Mononuclear cell (primary cell): ENCODE measurements around the gene SMC3. TPM values are rescaled to one million over a fixed set of nuclear protein-coding genes. Genes with fewer than 3 reads are reported as not detected.
"Not testable (repeated sequence)": the region's sequence is repeated elsewhere in the genome, so short reads cannot be mapped to it uniquely, and the experiment has no call there.

Experiments used
- H3K27me3 ChIP-seq: 2 replicates; pipeline ENCODE4 v1.6.0; 2011; ENCODE audit warnings: low read length, control low read depth; ENCODE audit not compliant: insufficient read depth
- H3K4me1 ChIP-seq: 2 replicates; pipeline ENCODE4 v1.5.1; 2011; ENCODE audit warnings: mild to moderate bottlenecking, low read length, control low read depth; ENCODE audit not compliant: insufficient read depth
- H3K4me3 ChIP-seq: 2 replicates; pipeline ENCODE4 v1.5.1; 2011; ENCODE audit warnings: mild to moderate bottlenecking, low read length, moderate library complexity
- H3K9me3 ChIP-seq: 2 replicates; pipeline ENCODE4 v1.5.1; 2011; ENCODE audit warnings: low read depth, mild to moderate bottlenecking, control low read depth, low read length
- total RNA-seq: library from RNA; depleted of rRNA; stranded (reverse); fragments of >200 nt; gene quantifications from one replicate; pipeline ENCODE4 v1.2.3, GENCODE V29; 2012

SMC3 gene
- 34.6 TPM for total RNA-seq

DNA sequence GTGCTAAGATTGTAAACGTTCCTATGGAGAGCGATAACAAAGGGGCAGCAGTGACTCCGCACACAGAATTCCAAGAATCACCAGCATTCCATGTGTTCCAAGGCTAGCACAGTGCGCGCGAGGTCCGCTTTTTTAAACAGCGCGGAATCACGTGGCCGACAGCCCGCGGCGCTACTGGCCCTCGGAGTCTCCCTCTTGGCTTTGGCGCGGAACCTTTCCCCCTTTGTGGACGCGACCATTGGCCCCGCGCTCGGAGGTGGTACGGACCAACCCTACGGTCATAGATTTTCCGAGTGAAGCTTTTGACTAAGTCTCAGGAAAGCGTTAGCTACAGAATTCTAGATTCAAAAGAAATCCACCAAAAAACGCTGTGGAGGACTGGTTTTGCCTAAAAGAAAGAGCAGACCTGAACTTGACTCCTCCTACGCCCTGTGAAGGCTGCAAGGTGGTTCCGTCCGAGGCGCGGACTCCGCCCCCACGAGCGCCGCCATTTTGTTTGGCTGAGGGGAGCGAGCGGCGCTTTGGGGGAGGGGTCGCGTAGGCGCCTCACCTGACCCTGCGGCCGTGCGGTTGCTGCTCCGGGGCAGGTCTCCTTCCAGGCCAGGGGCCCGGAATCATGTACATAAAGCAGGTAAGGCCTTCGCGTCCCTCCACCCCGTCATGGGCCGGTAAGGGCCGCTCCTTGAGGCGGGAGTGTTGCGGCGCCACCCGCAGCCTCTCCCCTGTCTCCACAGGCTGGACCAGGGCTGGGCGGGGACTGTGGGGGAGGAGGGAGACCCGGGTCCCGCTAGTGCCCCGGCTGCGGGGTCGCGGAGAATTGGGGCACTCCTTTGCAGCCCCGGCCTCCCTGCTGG is at the start of gene SMC3:
SMC3 (plus strand) TSS at position 495 of the 854 bp plus-strand sequence; CDS start at position 617, 122 bp downstream.
- H3K4me3 ChIP-seq, result peak within 1 kb of the TSS; percentile 85

DNA sequence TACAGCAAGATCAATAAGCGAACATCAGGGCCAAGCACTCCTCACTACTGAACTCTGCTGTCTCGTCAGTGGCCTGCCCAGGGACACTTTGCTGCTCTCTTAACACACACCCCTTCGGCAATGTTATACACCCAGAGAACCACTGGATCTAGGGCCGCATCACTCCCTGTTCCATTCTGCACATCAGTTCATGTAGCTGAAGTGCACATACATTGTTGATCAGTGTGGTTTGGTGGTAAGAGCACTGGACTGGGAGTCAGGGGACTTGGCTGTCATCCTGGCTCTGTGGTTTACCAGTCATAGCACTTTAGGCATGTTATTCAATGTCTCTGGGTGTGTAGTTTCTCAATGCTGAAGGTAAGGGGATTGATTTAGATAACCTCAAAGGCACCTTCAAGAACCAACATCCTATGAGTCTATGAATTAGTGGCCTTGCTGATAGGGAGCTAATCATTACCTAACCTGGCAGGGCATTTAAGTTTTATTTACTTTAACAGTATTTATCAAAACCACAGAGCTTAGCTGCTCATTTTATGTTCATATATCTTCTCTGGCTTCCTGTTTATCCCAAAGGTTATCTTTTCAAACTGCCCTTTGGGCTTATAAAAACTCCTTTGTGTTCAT is 45.0 kb upstream of the SMC3 start:
- H3K27me3 ChIP-seq, result no peaks in the 10 kb centered on the region
- no peaks in the 10 kb centered on the region for H3K9me3 ChIP-seq
- no peak overlapping the region for H3K4me3 ChIP-seq
- peaks cover 4% of the 10 kb centered on the region for H3K4me1 ChIP-seq

More for the DNA sequence above, at the start of gene SMC3:
- Histone ChIP-seq H3K9me3 (no peaks in the 10 kb centered on the region), H3K27me3 (peaks cover 6% of the 10 kb centered on the region), H3K4me1 (peaks cover 30% of the 10 kb centered on the region)

DNA sequence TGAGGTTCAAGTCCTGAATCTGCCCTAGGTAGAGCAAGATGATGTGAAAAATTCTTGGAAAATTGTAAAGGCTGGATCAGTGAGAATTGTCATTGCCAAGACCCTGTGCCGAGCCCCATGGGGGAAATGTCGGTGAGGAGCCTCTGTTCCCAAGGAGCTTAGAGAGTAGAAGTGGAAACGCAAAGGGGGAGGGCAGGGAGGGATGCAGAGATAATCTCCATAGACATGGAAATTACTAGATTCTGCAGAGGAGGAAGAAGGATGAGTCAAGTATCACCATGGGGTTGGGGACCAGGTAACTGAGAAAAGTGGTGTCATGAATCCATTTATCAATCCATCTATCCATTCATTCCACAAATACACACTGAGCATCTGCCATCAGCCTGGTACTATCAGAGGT is 43.8 kb upstream of the SMC3 start:
- Histone ChIP-seq H3K9me3 (no peaks in the 10 kb centered on the region), H3K27me3 (no peaks in the 10 kb centered on the region), H3K4me1 (peaks cover 7% of the 10 kb centered on the region), H3K4me3 (no peak overlapping the region)

DNA sequence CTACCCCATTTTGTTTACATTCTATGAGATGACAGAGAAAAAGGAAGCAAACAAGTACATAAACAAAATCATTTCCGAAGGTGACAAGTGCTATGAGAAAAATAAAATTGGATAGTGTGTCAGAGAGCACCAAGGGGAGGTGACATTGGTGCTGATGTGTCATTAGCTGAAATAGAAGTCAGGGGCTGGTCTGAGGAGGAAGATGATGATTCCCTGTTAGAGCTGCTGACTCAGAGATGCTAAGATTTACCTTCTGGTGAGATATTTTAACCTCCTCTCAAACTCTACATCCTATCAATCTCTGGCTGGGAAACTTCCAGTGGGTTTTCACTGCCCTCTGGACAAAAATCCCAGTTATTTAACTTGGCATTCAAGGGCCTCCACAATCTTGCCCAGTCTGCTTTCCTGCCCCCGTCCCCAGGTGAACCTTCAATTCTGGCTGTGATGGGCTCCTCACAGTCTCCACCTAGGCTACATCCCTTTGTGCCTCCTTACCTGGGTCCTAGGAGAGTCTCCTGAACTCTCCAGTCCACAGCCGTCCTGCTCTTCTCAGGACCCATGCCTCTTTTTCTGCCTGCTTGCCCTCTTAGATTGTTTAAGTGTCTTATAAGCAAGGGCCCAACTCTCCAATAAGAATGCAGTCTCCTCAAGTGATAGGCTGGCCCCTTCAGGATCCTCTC is 43.2 kb upstream of the SMC3 start:
- Histone ChIP-seq H3K27me3 (no peaks in the 10 kb centered on the region), H3K4me3 (no peak overlapping the region), H3K9me3 (no peaks in the 10 kb centered on the region), H3K4me1 (peaks cover 12% of the 10 kb centered on the region)

DNA sequence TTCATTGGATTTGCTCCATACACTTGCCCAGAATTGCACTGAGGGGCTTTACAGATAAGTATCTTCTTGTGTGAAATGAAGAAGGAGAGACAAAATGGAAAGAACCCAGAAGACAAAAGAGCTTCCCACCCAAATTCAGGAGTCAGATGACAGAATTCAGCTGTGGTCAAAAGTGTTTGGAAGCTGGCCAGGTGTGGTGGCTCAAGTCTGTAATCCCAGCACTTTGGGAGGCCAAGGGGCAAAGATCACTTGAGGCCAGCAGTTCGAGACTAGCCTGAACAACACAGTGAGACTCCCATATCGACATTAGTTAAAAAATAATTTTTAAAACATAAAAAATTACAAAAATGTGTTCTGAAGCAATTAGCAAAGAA is 42.6 kb upstream of the SMC3 start:
- Histone ChIP-seq H3K27me3 (no peaks in the 10 kb centered on the region), H3K9me3 (no peaks in the 10 kb centered on the region)

DNA sequence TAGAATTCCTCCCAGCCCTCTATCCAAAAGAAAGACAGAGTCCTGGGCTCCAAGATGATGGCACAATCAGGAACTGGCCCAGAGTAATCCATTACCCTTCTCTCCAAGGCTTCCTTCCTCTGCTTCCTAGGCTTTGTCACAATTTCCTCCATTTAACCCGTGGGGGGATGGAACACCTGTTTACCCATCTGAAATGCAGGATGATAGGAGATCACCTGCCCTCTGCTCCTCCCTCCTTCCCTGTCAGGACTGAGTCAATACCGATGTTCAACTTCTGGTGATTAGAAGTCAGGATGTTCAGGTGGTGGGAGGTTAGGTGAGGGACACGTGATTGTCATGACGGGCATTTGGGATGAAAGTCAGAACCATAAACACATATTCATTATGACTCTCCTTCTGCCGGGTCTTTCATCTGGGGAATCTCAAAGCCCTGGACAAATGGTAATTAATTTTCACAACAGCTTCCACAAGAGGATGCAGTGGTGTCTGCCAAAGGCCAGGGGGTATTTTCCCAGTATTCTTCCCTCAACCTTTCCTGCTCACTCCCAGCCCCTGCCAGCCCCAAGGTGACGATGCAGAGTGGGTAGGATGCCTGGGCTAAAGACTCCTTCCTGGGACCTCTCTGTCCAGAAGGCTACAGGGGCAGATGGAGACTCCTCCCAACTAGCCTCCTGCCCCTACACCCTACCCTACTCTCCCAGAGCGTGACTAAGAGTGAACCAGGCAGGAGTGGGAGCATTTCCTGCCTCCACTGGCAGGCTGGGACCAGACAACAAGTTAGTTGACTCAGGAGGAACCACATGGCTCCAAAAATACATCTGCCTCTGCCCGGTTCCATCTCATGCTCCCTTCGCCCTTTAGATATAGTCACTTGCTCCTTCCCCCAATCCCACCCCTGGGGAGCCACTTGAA is 41.9 kb upstream of the SMC3 start:
- H3K4me3 ChIP-seq, result no peak overlapping the region
- H3K9me3 ChIP-seq, result no peaks in the 10 kb centered on the region
- no peaks in the 10 kb centered on the region for H3K27me3 ChIP-seq
- peaks cover 22% of the 10 kb centered on the region for H3K4me1 ChIP-seq

More for the DNA sequence above, 42.6 kb upstream of the SMC3 start:
- no peak overlapping the region for H3K4me3 ChIP-seq
- H3K4me1 ChIP-seq, result peaks cover 16% of the 10 kb centered on the region

DNA sequence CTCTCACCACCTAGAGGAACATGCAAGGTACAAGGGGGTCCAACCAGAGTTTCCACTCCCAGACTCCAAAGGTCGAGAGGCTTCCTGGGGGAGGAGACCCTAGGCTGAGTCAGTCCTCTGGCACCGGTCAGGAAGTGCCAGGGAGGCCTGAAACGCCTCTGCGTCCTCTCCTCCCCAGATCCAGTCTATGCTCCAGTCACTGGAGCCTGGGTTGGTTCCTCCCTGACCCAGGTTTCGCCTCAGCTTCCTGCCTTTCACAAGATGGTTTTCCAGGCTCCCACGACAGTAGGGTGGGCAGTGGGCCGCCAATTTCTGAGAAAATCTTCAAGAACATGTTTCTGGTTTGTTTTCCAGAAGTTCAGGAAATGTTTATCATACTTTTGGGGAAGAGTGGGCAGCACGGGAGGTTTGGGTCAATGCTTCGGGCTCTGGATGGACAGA is 39.7 kb upstream of the SMC3 start:
- H3K9me3 ChIP-seq, result no peaks in the 10 kb centered on the region
- no peak overlapping the region for H3K4me3 ChIP-seq
- H3K27me3 ChIP-seq, result no peaks in the 10 kb centered on the region
- H3K4me1 ChIP-seq, result peaks cover 19% of the 10 kb centered on the region

DNA sequence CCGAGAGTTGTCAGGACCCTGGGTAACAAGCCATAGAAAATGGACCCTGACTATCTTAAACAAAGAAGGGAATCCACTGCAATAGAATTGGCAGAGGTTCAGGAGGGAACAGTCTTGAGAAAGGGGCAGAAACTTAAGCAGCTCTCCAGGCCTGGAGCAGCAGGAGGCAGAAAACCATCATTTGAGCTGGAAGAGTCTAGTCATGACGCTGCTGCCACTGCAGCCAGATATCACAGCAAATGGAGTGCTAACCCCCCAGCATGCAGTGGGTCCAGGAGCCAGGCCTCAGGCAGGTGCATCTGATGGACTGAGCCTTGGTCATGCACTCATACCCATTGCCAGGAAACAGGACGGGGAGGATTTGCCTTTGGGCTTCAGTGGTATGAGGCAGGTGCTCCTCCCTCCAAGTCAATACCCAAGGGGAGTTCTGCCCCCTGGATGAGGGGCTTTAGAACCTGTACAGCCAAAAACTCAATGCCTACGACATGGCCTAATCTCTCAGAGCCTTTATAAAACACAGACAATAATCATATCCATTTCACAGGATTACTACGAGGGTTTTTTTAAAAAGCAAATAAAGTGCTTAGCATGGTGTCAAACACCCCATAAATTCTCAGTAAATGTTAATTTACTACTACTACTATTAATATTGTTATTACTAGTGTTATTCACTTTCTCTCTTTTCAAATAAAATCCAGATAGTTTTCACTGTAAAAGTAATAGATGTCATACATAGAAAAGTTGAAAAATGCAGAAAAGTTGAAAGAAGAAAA is 39.1 kb upstream of the SMC3 start:
- no peak overlapping the region for H3K4me3 ChIP-seq
- H3K27me3 ChIP-seq, result no peaks in the 10 kb centered on the region

DNA sequence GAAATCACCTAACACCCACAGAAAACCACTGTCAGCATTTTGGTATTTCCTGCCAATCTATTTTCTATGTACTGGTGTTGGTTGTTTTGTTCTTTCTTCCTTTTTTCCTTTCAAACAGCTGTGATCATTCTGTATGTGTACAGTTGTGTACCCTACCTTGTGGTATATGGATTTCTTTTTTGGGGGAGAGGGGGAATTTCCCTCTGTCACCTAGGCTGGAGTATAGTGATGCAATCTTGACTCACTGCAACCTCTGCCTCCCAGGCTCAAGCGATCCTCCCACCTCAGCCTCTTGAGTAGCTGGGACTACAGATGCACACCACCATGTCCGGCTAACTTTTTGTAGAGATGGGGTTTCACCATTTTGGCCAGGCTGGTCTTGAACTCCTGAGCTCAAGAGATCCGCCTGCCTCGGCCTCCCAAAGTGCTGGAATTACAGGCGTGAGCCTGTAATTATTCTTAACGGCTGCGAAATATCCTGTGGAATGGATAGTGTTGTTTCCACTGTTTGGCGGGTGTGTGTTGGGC is 38.4 kb upstream of the SMC3 start:
- not testable (repeated sequence) for H3K9me3 ChIP-seq, H3K4me3 ChIP-seq

More for the DNA sequence above, 39.1 kb upstream of the SMC3 start:
- Histone ChIP-seq H3K4me1 (peaks cover 19% of the 10 kb centered on the region), H3K9me3 (no peaks in the 10 kb centered on the region)

DNA sequence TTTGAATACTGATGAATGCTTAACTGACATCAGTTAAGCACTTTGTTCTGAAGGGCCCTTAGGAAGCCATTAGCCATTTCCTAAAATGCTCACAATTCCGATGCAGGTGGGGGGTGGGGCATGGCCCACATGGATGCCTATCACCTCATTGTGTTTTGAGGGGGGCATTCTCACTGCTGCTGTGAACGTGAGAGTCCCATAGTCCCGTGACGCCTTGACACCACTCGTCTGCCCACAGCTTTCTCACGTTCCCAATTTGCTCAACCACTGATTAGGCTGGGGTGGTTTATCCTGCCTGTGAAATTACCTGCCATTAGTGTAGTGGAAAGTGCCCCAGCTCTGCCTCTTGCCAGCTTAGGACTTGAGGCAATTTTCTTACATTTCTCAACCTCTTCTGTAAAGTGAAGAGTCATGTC is 37.9 kb upstream of the SMC3 start:
- H3K9me3 ChIP-seq, result no peaks in the 10 kb centered on the region
- peaks cover 21% of the 10 kb centered on the region for H3K4me1 ChIP-seq
- H3K4me3 ChIP-seq, result no peak overlapping the region
- no peaks in the 10 kb centered on the region for H3K27me3 ChIP-seq

More for the DNA sequence above, 38.4 kb upstream of the SMC3 start:
- not testable (repeated sequence) for H3K27me3 ChIP-seq
- peaks cover 19% of the 10 kb centered on the region for H3K4me1 ChIP-seq

DNA sequence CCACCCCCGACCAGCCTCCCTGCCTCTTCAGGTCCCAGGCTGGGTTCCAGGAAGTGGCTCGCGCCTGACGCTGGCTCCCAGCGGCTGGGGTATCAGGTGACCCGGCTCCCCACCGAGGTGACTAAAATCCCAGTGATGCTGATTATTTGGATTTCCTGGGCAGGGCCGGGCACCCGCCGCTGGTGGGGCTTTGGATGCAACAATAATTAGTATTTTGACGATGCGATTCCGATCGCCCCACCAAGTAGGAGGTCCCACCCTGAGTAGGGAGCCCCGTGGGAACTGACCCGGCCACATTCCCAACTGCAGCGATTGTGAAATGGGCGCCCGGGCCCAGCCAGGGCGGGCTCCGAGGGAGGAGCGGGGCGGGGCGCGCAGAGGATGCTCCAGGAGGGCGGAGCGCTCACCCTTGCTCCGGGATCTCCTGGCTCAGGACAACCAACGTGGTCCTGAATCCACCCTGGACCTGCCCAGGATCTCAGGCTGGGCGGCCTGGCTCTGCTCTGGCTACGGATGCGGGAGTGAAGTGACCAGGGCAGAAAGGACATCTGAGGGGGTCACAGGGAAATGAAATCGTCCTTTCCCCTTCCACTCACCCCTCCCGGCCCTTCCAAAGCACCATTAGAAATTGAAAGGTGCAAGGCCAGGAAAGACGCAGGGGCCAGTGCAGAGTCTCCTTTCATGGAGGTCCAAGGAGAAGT is 37.2 kb upstream of the SMC3 start:
- Histone ChIP-seq H3K4me1 (peaks cover 27% of the 10 kb centered on the region), H3K27me3 (no peaks in the 10 kb centered on the region), H3K4me3 (no peak overlapping the region), H3K9me3 (no peaks in the 10 kb centered on the region)

DNA sequence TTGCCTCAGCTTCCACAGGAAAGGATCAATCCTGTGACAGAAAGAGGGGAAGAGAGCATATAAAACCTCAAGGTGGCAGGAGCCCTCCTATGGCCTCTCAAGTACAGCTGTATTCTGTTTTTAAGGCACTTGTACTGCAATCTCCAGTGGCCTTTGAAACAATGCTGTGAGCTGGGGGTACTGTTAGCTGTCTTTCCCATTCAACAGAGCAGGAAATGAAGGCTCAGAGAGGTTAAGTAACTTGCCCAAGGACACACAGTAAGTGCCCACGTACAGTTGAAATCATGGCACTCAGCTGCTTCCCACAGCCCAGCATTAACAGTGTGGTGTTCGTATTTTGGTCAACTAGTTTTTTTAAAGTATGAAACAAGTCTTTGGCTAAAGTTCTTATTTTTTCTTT is 35.8 kb upstream of the SMC3 start:
- Histone ChIP-seq H3K27me3 (no peaks in the 10 kb centered on the region), H3K9me3 (no peaks in the 10 kb centered on the region), H3K4me1 (peaks cover 41% of the 10 kb centered on the region), H3K4me3 (no peak overlapping the region)

DNA sequence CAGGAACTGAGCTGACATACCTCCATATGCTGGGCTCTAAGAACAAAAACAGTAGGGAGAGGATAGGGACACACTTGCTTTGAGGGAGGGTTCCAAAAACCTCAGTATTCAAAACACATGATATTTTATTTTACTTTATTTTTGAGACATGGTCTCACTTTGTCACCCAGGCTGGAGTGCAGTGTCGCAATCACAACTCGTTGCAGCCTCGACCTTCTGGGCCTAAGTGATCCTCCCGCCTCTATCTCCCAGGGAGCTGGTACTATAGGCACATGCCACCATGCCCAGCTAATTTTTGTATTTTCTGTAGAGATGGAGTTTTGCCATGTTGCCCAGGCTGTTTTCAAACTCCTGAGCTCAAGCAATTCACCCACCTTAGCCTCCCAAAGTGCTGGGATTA is 34.9 kb upstream of the SMC3 start:
- H3K9me3 ChIP-seq, H3K27me3 ChIP-seq, H3K4me3 ChIP-seq: not testable (repeated sequence)
- peaks cover 42% of the 10 kb centered on the region for H3K4me1 ChIP-seq
